ENCODE measurements around the gene GGTA1.

GRCh38 chr9:121527371-121527770 is 27.7 kb upstream of the GGTA1 start:
- TF ChIP-seq CREB1 (CRISPR knock-in tag; IDR thresholded peaks at IDR 0.05; ENCODE audit: low read depth) (no peak), CTCF (conservative IDR thresholded peaks at IDR 0.05; ENCODE audit: low read depth in 2 of 2) (no peak), EZH2 (IDR thresholded peaks at IDR 0.05; ENCODE audit: low read depth, unreplicated experiment) (no peak), EZH2phosphoT487 (IDR thresholded peaks at IDR 0.05; ENCODE audit: unreplicated experiment) (no peak)

Data from GM23338 (cell line).